Coronary artery (tissue), 2 donors: ENCODE data around the gene SF3B6.
A peak's percentile ranks its signal among the peaks of the same experiment; 100 is the strongest.

Experiments
- DNase-seq: peaks from one replicate; pipeline ENCODE4 v3.0.0-alpha.2; 2017; ENCODE audit warnings: low spot score
- H3K27ac ChIP-seq, 2 donors: fragments of 200-600 bp; sonication (generic); one replicate each; pipeline ENCODE4 v1.5.1; 2016 to 2019
- H3K4me3 ChIP-seq: fragments of 200-600 bp; sonication (generic); 2 replicates; pipeline ENCODE4 v1.5.1; 2016; ENCODE audit warnings: mild to moderate bottlenecking, moderate library complexity
- CTCF ChIP-seq: fragments of 200-600 bp; sonication (generic); IDR thresholded peaks from one replicate; pipeline ENCODE4 v1.5.1; 2019; ENCODE audit warnings: antibody characterized with exemption

SF3B6 gene, protein sequence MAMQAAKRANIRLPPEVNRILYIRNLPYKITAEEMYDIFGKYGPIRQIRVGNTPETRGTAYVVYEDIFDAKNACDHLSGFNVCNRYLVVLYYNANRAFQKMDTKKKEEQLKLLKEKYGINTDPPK

GRCh38 chr2:24075915-24076848 is at the start of gene SF3B6:
TSS of gene SF3B6 (minus strand) at chr2:24076326. CDS start at chr2:24076229, 97 bp downstream.
- DNase-seq, result peak; percentile 99
- TF ChIP-seq CTCF, result no peak
- peak within 1 kb of the TSS; percentile 87 to 100 for H3K27ac ChIP-seq
- H3K4me3 ChIP-seq, result peak within 1 kb of the TSS; percentile 92

DNA sequence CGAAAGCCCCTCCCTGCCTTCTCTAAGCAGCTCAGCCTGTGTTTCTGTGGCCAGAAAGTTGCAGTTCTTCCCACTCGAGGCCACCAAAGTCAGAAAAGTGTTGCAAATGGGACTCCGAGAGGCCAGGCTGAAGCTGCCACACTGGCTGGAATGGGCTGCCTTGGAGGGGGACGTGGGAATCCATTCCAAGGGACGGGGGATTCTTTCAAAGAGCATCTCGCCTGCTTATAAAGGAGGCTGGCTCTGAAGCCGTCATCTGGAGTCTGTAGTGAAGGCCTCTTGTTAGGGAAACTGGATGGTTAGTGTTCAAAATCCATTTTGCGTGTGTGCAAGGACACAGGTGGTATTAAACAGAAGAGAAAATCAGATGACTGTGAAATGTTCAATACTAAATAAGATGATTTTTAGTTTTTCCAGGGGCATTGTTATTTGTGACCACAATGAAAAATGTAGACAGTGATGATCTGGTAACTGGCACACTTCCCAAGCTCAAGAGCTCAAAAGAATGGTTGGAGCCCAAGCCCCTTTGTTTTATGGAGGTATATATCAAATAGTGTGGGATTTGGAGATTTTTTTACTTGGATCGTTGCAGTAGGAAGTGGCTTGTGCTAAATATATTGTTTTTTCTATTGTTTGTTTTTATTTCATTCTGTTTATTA is 47.9 kb upstream of the SF3B6 start:
- no peak for TF ChIP-seq CTCF
- DNase-seq, result peak; percentile 80

GRCh38 chr2:24123195-24123921 is 47.2 kb upstream of the SF3B6 start, which contains the start of the genes FAM228B and PFN4:
TSS of gene FAM228B (plus strand) at chr2:24123469. CDS start at chr2:24124362, 893 bp downstream.
TSS of gene PFN4 (minus strand) at chr2:24123334. CDS start at chr2:24122535, 799 bp downstream.
- TF ChIP-seq CTCF, result no peak
- Histone ChIP-seq H3K27ac (peak within 1 kb of the TSS; percentile 88 to 98), H3K4me3 (peak within 1 kb of the TSS; percentile 92)
- peak; percentile 91 for DNase-seq

More for the DNA sequence above, 47.9 kb upstream of the SF3B6 start:
- Histone ChIP-seq H3K27ac (peak overlapping the region; percentile 88 to 98), H3K4me3 (peak overlapping the region; percentile 92)

DNA sequence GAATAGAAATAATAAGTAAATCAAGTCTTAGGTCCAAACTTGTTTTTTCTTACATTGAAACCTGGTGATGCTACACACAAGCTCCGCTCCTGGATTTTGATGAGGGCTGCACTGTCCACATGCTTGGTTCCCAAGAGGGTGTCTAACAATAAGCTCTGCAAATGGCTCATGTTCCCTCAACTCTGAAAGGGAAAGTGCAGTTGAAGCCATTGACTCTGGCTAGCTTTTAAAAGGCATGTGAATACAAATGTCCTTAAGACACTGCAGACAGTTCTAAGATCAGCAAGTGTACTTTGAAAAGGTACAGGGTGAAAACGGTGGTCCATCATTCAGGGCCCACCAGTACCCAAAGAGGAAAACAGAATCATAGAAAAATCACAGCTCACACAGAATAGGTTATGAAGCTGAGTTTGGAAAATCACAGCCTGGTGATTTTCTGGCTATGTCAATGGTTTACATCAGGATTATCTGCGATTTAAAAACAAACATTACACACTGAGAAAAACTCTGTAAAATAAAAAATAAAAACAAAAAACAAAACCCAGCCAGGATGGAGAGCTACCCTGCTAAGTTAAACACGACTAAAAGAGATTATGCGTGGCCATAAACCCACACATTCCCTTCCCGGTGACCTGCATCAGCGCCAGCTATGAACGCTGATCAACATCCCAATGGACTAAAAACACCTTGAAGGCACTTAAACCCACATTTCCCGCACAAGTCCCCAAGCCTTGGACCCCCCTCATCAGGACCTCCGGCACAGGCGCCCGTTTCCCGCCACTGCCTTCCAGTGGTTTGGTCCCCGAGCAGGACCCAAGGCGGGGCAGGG is 46.5 kb upstream of the SF3B6 start:
- H3K27ac ChIP-seq, result peak overlapping the region; percentile 88 to 98
- peak overlapping the region; percentile 92 for H3K4me3 ChIP-seq
- no peak for TF ChIP-seq CTCF
- no peak for DNase-seq

DNA sequence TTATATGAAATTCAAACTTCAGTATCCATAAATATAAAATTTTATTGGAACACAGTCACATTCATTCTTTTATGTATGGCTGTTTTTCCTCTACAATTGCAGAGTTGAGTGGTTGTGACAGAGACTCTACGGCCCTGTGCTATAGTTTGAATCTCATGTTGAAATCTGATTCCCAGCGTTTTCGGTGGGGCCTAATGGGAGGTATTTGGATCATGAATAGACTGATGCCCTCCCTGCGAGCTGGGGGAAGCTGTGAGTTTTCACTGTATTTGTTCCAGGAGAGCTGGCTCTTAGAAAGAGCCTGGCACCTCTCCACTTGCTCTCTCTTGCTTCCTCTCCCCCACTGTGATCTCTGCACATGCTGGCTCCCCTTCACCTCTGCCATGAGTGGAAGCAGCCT is 45.3 kb upstream of the SF3B6 start:
- no peak overlapping the region for H3K27ac ChIP-seq
- no peak overlapping the region for H3K4me3 ChIP-seq
- DNase-seq, result no peak
- no peak for TF ChIP-seq CTCF

- DNase-seq, result no peak
- Histone ChIP-seq H3K27ac (no peak overlapping the region), H3K4me3 (no peak overlapping the region)
- TF ChIP-seq CTCF, result no peak
These were observed 44.9 kb upstream of the SF3B6 start for GRCh38 chr2:24121066-24121465.
